Stimulated activated CD4-positive, alpha-beta T cell treated with anti-CD3 and anti-CD28 coated beads, Interleukin-2, amount 100 ng/mL, for 48 hours (primary cell): Measurements from ENCODE around the gene SLC16A4.

ENCODE experiments used
- DNase-seq, 2 donors: peaks; one replicate each; pipeline ENCODE4 v3.0.0-alpha.2; 2020

Gene SLC16A4

DNA sequence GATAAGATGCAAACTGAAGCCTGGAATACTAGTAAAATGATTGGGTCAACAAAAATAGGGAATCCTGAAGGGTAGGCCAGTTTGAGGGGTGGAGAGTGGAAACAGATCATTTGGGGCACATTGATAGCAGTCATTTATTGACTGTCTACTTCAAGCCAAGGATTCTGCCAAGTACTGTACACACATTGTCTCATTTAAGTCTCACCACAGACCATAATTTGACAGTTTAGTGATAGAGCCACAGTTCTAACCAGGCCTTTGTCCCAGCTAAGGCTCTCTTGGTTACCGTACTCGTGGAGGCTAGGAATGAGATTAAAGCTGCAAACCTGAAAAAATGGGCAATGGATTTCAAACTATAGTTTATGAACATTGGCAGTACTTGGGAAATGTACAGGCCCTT, 40.5 kb downstream of the SLC16A4 start:
- no peak for DNase-seq

- DNase-seq, result no peak
These were observed 42.1 kb downstream of the SLC16A4 start for GRCh38 chr1:110348771-110349170.

DNA sequence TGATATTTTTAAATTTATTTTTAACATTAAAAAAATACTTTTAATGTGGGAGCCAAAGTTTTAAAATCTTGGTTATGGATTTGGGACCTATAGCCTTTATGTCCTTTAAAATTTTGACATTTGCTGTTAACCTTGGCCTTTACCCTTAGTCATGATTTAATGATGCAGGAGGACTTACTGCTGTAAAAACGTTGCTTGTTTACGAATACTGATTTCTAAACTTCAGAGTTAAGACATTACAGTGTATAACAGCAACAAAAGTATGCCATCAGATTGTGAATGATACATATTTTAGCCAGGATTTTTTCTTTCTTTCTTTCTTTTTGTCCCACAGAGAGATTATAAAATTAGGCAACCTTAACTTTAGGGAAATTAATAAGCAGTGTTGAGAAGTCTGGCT, 42.8 kb downstream of the SLC16A4 start:
- DNase-seq, result no peak

DNA sequence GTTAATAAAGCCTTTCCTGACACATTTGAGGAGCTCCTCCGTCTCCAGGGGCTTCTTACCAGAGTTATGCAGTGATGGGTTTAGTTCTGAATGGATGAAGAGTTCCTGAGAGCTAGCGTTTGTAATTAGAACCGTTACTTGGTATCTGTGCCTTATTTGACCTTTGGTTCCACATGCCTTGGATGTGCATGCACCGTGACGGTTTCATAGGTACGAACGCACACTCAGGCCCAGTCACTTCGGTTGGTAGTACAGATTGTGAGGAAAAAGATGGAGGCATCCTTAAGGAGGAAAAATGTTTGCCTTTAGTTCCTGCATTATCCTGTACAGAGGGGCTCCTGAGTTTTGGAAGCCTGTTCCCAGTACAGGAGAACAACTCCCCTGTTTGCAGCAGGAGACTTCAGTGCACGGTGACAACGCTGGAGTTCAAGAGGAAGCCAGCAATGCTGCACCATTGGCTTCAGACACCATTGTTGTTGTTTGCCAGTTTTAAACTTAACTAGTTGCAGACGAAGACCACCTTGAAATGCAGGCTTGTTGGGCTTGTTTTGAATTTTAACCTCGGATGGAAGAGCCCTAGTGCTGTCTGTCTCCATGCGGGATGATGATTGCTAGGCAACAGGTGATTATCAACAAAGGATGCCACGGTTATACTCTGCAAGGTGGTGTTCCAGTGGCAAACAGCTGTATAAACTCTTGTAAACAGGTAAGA, 43.5 kb downstream of the SLC16A4 start:
- DNase-seq, result no peak

GRCh38 chr1:110346690-110347089, 44.1 kb downstream of the SLC16A4 start:
- no peak for DNase-seq

DNA sequence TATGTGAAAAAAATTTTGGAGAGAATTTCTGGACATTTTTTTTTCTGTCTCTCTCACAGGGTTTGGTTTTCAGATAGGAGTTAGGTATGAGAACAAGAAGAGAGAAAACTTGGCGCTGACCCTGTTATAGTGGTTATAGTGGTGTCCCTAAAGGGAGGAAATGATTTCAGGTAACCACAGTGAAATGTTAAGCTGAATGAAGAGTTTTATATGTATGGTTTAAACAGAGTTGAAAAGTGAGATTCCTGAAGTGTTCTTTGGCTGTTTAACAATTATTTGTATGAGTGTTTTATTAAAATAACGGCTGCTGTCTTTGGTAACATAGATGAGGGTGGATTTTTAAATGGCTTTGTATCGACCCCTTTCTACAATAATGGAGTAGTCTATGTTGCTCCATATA, 45.3 kb downstream of the SLC16A4 start:
- no peak for DNase-seq

- DNase-seq, result no peak
These were observed 46.7 kb downstream of the SLC16A4 start for GRCh38 chr1:110344152-110344551.

DNA sequence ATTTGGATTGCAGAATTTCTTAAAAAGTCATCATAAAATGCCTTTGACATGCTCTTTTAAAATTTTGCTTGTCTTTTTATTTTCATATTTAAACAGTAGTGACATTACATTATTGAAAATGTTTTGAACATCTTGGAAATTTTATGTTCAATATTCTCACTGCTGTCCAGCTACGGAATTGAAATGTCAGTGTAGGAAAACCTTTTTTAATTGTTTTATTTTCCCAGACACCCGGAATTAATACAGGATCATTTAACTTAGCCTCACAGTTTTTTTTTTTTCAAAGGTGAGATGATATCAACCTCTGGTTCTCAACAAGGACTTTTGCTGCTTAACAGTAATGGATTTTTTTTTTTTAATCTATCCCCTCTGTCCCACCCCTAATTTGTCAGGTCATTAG, 47.6 kb downstream of the SLC16A4 start:
- no peak for DNase-seq

DNA sequence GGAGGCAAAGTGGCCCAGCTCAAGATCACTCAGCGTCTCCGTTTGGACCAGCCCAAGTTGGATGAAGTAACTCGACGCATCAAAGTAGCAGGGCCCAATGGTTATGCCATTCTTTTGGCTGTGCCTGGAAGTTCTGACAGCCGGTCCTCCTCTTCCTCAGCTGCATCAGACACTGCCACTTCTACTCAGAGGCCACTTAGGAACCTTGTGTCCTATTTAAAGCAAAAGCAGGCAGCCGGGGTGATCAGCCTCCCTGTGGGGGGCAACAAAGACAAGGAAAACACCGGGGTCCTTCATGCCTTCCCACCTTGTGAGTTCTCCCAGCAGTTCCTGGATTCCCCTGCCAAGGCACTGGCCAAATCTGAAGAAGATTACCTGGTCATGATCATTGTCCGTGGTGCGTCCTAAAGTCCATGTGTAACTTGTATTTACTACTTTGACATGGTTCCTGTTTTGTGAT, 48.9 kb downstream of the SLC16A4 start:
- no peak for DNase-seq

DNA sequence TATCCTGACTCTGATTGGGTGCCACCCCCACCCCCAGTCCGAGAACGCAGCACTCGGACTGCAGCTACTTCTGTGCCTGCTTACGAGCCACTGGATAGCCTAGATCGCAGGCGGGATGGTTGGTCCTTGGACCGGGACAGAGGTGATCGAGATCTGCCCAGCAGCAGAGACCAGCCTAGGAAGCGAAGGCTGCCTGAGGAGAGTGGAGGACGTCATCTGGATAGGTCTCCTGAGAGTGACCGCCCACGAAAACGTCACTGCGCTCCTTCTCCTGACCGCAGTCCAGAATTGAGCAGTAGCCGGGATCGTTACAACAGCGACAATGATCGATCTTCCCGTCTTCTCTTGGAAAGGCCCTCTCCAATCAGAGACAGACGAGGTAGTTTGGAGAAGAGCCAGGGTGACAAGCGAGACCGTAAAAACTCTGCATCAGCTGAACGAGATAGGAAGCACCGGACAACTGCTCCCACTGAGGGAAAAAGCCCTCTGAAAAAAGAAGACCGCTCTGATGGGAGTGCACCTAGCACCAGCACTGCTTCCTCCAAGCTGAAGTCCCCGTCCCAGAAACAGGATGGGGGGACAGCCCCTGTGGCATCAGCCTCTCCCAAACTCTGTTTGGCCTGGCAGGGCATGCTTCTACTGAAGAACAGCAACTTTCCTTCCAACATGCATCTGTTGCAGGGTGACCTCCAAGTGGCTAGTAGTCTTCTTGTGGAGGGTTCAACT, 49.5 kb downstream of the SLC16A4 start:
- DNase-seq, result no peak

DNA sequence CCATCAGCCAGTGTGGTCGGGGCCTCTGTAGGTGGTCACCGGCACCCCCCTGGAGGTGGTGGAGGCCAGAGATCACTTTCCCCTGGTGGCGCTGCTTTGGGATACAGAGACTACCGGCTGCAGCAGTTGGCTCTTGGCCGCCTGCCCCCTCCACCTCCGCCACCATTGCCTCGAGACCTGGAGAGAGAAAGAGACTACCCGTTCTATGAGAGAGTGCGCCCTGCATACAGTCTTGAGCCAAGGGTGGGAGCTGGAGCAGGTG, 50.7 kb downstream of the SLC16A4 start:
- DNase-seq, result no peak

- DNase-seq, result peak; percentile 37 to 41
These were observed 51.2 kb downstream of the SLC16A4 start for GRCh38 chr1:110339407-110340206.

GRCh38 chr1:110338886-110339406, 51.9 kb downstream of the SLC16A4 start, which contains the start of gene RBM15:
Gene RBM15 (plus strand): TSS chr1:110339377. CDS start chr1:110339406, 29 bp downstream.
- DNase-seq, result peak; percentile 87 to 92

DNA sequence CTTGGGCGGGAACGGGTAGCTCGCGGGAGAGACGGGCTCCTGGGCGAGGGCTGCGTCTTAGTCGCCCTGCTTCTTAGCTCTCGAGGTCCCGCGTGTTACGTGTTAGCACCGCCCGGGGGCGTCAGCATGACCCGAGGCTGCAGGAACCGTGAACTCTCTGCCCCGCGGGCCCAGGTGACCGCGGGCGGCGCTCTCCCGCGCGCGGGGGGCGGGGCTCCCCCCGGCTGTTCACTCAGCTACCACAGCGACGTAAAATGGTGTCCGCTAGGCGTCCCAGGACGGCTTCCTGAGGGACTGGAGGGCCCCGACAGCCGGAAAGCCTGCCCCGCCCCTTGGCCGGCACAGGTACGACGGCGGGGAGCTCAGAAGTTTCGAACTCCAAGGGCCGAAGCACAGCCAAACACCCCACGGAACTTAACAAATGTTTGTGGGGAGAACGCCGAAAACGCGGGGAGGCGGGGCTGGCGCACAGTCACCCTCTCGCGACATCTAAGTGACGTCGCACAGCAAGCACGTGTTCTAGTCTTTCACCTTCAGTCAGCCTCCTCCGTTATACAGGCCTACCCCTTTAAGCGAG, 52.4 kb downstream of the SLC16A4 start:
- DNase-seq, result peak; percentile 89 to 90

- DNase-seq, result peak; percentile 23 to 30
These were observed 53.0 kb downstream of the SLC16A4 start for GRCh38 chr1:110337704-110338308.

DNA sequence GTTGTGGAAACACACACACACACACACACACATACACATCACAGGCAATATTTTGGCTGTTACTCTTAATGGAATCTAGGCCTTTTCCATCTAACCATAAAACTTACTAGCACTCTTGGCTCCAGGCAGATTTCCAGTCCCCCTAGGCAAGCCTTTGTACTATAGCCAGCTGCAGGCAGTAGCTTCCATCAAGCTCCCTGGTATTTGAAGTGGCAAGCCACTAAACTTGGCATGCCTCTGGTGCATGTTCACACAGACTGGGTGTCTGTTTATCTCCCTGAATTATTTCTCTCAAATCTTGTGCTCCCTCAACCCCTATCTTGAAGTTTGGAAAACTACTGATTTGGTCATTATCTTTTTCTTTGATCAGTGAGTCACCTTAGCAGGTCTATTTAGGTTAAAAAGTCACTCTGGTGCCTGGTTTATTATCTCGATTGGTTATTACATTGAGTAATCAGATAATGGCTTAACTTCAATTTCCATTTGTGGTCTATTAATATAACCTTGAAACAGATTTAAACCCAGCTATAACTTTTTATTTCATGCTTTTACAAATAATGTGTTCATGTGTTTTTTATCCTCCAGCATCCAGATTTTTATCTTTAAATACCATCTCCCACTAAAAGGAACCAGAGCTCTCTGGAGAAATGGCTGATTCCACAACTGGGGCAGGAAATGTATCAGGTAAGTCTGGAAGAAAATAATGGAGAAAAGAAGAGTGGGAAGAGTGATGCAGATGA, 54.4 kb downstream of the SLC16A4 start:
- no peak for DNase-seq

DNA sequence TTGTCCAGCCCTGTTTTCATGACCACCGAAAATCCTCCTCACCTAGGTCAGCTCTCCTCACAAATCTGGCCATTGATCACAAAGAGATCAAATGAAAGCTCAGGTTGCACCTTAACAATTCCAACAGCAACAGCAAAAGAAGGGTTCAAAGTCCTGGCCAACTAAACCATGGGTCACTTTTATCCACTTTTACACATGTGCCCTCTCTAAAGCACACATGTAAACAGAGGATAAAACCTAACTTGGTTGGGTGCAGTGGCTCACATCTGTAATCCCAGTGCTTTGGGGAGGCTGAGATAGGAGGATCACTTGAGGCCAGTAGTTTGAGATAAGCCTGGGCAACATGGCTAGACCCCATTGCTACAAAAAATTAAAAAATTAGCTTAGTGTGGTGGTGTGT, 55.6 kb downstream of the SLC16A4 start:
- DNase-seq, result no peak

- no peak for DNase-seq
These were observed 62.1 kb downstream of the SLC16A4 start for GRCh38 chr1:110328700-110329099.

DNA sequence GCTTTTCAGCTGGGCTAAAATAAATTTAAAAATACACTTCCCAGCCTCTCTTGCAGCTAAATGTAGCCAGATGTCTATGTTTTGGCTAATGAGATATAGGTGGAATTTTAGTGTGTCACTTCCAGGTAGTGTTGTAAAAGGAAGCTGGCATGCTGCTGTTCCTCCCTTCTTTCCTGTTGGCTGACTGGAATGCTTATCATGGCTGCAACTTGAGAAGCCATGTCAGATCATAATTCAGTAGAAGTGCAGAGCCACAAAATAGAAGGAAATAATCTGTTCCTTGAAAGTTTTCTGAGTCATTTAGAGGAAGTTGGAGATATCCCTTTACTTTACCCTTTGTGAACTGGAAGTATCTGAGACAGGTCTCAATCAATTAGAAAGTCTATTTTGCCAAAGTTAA, 62.6 kb downstream of the SLC16A4 start:
- no peak for DNase-seq

DNA sequence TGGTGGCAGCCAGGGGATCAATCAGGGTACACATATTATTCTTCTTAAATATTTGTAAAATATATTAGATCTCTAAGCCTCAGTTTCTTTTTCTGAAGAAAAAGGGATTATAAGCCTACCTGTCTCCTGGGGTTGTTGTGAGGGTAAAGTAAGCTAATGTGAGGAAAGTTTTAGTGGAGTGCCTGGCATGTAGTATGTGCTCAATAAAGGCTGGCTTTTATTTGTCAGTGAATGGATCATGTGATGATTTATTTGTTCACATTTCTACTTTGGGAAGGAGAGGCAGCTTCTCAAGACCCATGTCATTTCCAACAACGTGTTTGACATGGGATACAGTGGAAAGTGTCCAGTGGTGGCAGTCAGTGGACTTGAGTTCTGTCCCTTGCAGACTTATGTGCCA, 64.0 kb downstream of the SLC16A4 start:
- DNase-seq, result no peak

DNA sequence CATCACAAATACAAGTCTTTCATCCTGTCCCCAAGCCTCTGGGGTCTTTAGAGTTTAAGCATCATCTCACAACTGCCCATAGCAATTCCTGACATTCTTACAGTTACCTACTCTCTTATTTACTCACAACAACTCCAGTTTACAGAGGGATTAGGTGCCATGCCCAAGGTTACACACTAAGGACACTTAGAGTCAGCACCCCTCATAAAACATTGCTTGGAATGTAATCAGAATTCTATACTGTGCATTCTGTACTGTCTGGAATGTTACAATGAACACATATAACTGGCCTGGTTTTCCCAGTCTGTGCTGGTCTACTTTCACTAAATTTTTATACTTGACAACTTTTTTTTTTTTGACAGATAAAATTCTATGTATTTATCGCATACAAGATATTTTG, 66.2 kb downstream of the SLC16A4 start:
- no peak for DNase-seq

DNA sequence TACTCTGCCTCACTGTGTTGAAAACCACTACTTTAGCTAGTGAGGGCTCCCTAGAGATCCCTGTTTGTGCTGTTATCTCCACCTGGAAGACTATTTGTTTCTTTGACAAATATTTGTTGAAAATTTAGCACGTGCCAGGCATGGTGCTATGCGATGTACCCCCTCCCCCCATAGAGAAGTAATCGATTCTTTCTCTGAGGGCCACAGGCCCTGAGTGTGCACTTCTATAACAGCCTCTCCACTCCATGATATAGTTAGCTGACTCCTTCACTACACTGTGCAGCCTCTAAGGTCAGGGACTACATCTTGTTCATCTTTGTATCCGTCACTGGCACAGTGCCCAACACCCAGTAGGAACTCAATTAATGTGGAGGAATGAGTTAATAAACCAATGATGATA, 69.0 kb downstream of the SLC16A4 start:
- no peak for DNase-seq
